ENCODE measurements around the gene TTC29.

The TTC29 gene

GRCh38 chr4:146852360-146852759 is 93.3 kb downstream of the TTC29 start:
- Histone ChIP-seq H3K27me3 (peaks cover 32% of the 10 kb centered on the region), H3K36me3 (no peaks in the 10 kb centered on the region), H3K4me1 (no peaks in the 10 kb centered on the region), H3K9me3 (no peaks in the 10 kb centered on the region), H3K4me3 (ENCODE audit: low read depth, low read length) (no peak overlapping the region)
- no peak for DNase-seq
- TF ChIP-seq CTCF (IDR thresholded peaks at IDR 0.05; ENCODE audit: low read depth, low read length): no peak

GRCh38 chr4:146847345-146847744 is 98.3 kb downstream of the TTC29 start:
- DNase-seq: no peak
- Histone ChIP-seq H3K27me3 (peaks cover 19% of the 10 kb centered on the region), H3K9me3 (no peaks in the 10 kb centered on the region), H3K4me1 (no peaks in the 10 kb centered on the region), H3K4me3 (ENCODE audit: low read depth, low read length) (no peak overlapping the region), H3K36me3 (no peaks in the 10 kb centered on the region)
- TF ChIP-seq CTCF (IDR thresholded peaks at IDR 0.05; ENCODE audit: low read depth, low read length): no peak

GRCh38 chr4:146846882-146847281 is 98.8 kb downstream of the TTC29 start:
- no peak for DNase-seq
- no peaks in the 10 kb centered on the region for H3K4me1 ChIP-seq
- no peaks in the 10 kb centered on the region for H3K9me3 ChIP-seq
- H3K36me3 ChIP-seq: no peaks in the 10 kb centered on the region
- no peak for TF ChIP-seq CTCF (IDR thresholded peaks at IDR 0.05; ENCODE audit: low read depth, low read length)
- no peak overlapping the region for H3K4me3 ChIP-seq (ENCODE audit: low read depth, low read length)
- peaks cover 19% of the 10 kb centered on the region for H3K27me3 ChIP-seq

GRCh38 chr4:146844761-146845160 is 100.9 kb downstream of the TTC29 start:
- Histone ChIP-seq H3K9me3 (no peaks in the 10 kb centered on the region), H3K27me3 (peaks cover 22% of the 10 kb centered on the region), H3K4me3 (ENCODE audit: low read depth, low read length) (no peak overlapping the region), H3K36me3 (no peaks in the 10 kb centered on the region), H3K4me1 (no peaks in the 10 kb centered on the region)
- no peak for TF ChIP-seq CTCF (IDR thresholded peaks at IDR 0.05; ENCODE audit: low read depth, low read length)
- DNase-seq: no peak

- TF ChIP-seq CTCF (IDR thresholded peaks at IDR 0.05; ENCODE audit: low read depth, low read length): no peak
- Histone ChIP-seq H3K27me3 (peaks cover 22% of the 10 kb centered on the region), H3K9me3 (no peaks in the 10 kb centered on the region), H3K36me3 (no peaks in the 10 kb centered on the region), H3K4me3 (ENCODE audit: low read depth, low read length) (no peak overlapping the region), H3K4me1 (no peaks in the 10 kb centered on the region)
- DNase-seq: no peak
Observed at GRCh38 chr4:146842876-146843275, 102.8 kb downstream of the TTC29 start.

- H3K4me1 ChIP-seq: no peaks in the 10 kb centered on the region
- no peak for TF ChIP-seq CTCF (IDR thresholded peaks at IDR 0.05; ENCODE audit: low read depth, low read length)
- no peak overlapping the region for H3K4me3 ChIP-seq (ENCODE audit: low read depth, low read length)
- no peak for DNase-seq
- H3K36me3 ChIP-seq: no peaks in the 10 kb centered on the region
- H3K9me3 ChIP-seq: no peaks in the 10 kb centered on the region
- peaks cover 13% of the 10 kb centered on the region for H3K27me3 ChIP-seq
Observed at GRCh38 chr4:146840731-146841130, 104.9 kb downstream of the TTC29 start.
